H9 (cell line): Measurements from ENCODE around the gene ADARB2. TPM values are rescaled to one million over a fixed set of nuclear protein-coding genes. Genes with fewer than 3 reads are reported as not detected.
A peak's percentile ranks its signal among the peaks of the same experiment; 100 is the strongest.

Experiments used
- DNase-seq: peaks from one replicate; pipeline ENCODE4 v3.0.0-alpha.2; 2017
- H2AFZ ChIP-seq: one replicate; pipeline ENCODE4 v1.6.1; 2013; ENCODE audit warnings: mild to moderate bottlenecking, low read length, control low read depth, moderate library complexity
- H2AK5ac ChIP-seq: 2 replicates; pipeline ENCODE4 v1.6.1; 2013; ENCODE audit warnings: low read length, control low read depth, mixed read lengths; ENCODE audit not compliant: insufficient read length
- H2BK120ac ChIP-seq: one replicate; pipeline ENCODE4 v1.6.1; 2013; ENCODE audit warnings: low read depth, mild to moderate bottlenecking, low read length, control low read depth, inconsistent platforms; ENCODE audit not compliant: poor library complexity, severe bottlenecking
- H2BK12ac ChIP-seq: 2 replicates; pipeline ENCODE4 v1.6.1; 2013; ENCODE audit warnings: low read length, control low read depth, mixed read lengths, low read depth; ENCODE audit not compliant: insufficient read length
- H2BK15ac ChIP-seq: 2 replicates; pipeline ENCODE4 v1.6.1; 2013; ENCODE audit warnings: low read depth, low read length, control low read depth
- H2BK20ac ChIP-seq: one replicate; pipeline ENCODE4 v1.6.1; 2013; ENCODE audit warnings: low read depth, mild to moderate bottlenecking, low read length, control low read depth, inconsistent platforms; ENCODE audit not compliant: poor library complexity, severe bottlenecking
- H2BK5ac ChIP-seq: 2 replicates; pipeline ENCODE4 v1.6.1; 2013; ENCODE audit warnings: low read length, control low read depth, mixed read lengths; ENCODE audit not compliant: insufficient read length
- H3K14ac ChIP-seq: 2 replicates; pipeline ENCODE4 v1.6.1; 2013; ENCODE audit warnings: low read length, control low read depth; ENCODE audit not compliant: insufficient read depth
- H3K18ac ChIP-seq: 2 replicates; pipeline ENCODE4 v1.6.1; 2013; ENCODE audit warnings: low read depth, mild to moderate bottlenecking, mixed read lengths, low read length, control low read depth; ENCODE audit not compliant: insufficient read length
- H3K23ac ChIP-seq: 2 replicates; pipeline ENCODE4 v1.6.1; 2013; ENCODE audit warnings: low read length, control low read depth, mixed read lengths, low read depth; ENCODE audit not compliant: insufficient read length
- H3K23me2 ChIP-seq: 2 replicates; pipeline ENCODE4 v1.6.1; 2013; ENCODE audit warnings: low read depth, mild to moderate bottlenecking, mixed read lengths, low read length, control low read depth; ENCODE audit not compliant: insufficient read length, poor library complexity, severe bottlenecking
- H3K27ac ChIP-seq: 2 replicates; pipeline ENCODE4 v1.5.1; 2013; ENCODE audit warnings: low read length, control low read depth, mixed read lengths, low read depth; ENCODE audit not compliant: insufficient read length
- H3K27me3 ChIP-seq: 2 replicates; pipeline ENCODE4 v1.6.1; 2013; ENCODE audit warnings: low read length, control low read depth, inconsistent platforms; ENCODE audit not compliant: insufficient read depth
- H3K4ac ChIP-seq: 2 replicates; pipeline ENCODE4 v1.6.1; 2013; ENCODE audit warnings: low read depth, mild to moderate bottlenecking, control low read depth, inconsistent platforms, low read length, moderate library complexity
- H3K4me1 ChIP-seq: 2 replicates; pipeline ENCODE4 v1.6.1; 2013; ENCODE audit warnings: low read length, control low read depth, inconsistent platforms; ENCODE audit not compliant: insufficient read depth
- H3K4me2 ChIP-seq: 2 replicates; pipeline ENCODE4 v1.6.1; 2013; ENCODE audit warnings: low read length, control low read depth, mixed read lengths; ENCODE audit not compliant: insufficient read length, insufficient read depth
- H3K56ac ChIP-seq: 2 replicates; pipeline ENCODE4 v1.6.1; 2013; ENCODE audit warnings: low read depth, mild to moderate bottlenecking, mixed read lengths, low read length, control low read depth; ENCODE audit not compliant: insufficient read length
- H3K79me1 ChIP-seq: 2 replicates; pipeline ENCODE4 v1.6.1; 2013; ENCODE audit warnings: low read depth, mild to moderate bottlenecking, moderate library complexity, low read length, control low read depth, inconsistent platforms; ENCODE audit not compliant: insufficient read depth, poor library complexity, severe bottlenecking
- H3K79me2 ChIP-seq: 2 replicates; pipeline ENCODE4 v1.6.1; 2013; ENCODE audit warnings: low read length, control low read depth, inconsistent platforms; ENCODE audit not compliant: insufficient read depth
- H3K9ac ChIP-seq: 2 replicates; pipeline ENCODE4 v1.6.1; 2013; ENCODE audit warnings: low read length, control low read depth, mixed read lengths; ENCODE audit not compliant: insufficient read length; ENCODE audit errors: extremely low read depth
- H3K9me3 ChIP-seq: one replicate; pipeline ENCODE4 v1.6.1; 2013; ENCODE audit warnings: low read depth, low read length, inconsistent platforms; ENCODE audit not compliant: control insufficient read depth
- H3T11ph ChIP-seq: one replicate; pipeline ENCODE4 v1.6.1; 2013; ENCODE audit warnings: mild to moderate bottlenecking, low read length, control low read depth, inconsistent platforms
- H4K20me1 ChIP-seq: one replicate; pipeline ENCODE4 v1.6.1; 2013; ENCODE audit not compliant: control insufficient read depth, insufficient read length, insufficient read depth
- H4K5ac ChIP-seq: 2 replicates; pipeline ENCODE4 v1.6.1; 2013; ENCODE audit warnings: low read depth, mild to moderate bottlenecking, mixed read lengths, low read length, control low read depth; ENCODE audit not compliant: insufficient read length
- H4K8ac ChIP-seq: replicated peaks from 2 replicates; pipeline ENCODE4 v1.6.1; 2013; ENCODE audit warnings: low read length, control low read depth, mixed read lengths, low read depth; ENCODE audit not compliant: insufficient read length
- H4K91ac ChIP-seq: 2 replicates; pipeline ENCODE4 v1.6.1; 2013; ENCODE audit warnings: low read depth, mild to moderate bottlenecking, moderate library complexity, mixed read lengths, low read length, control low read depth; ENCODE audit not compliant: insufficient read length
- H3K27ac Mint-ChIP-seq, 3 experiments: 2 replicates in 2 of 3; 3 replicates in 1 of 3; pipeline ENCODE4 v1.8.0; 2020 to 2021; ENCODE audit warnings: mixed read lengths in 3 of 3, mild to moderate bottlenecking in 1 of 3, moderate library complexity in 1 of 3
- H3K27me3 Mint-ChIP-seq: 2 replicates; pipeline ENCODE4 v1.8.0; 2021; ENCODE audit warnings: low read depth, mild to moderate bottlenecking, moderate library complexity, mixed read lengths
- H3K36me3 Mint-ChIP-seq, 3 experiments: 2 replicates in 2 of 3; 3 replicates in 1 of 3; pipeline ENCODE4 v1.8.0; 2020 to 2021; ENCODE audit warnings: low read depth in 3 of 3, mixed read lengths in 3 of 3; ENCODE audit not compliant: insufficient read depth in 1 of 3
- H3K4me1 Mint-ChIP-seq, 2 experiments: 2 replicates each; pipeline ENCODE4 v1.8.0; 2020; ENCODE audit warnings: mixed read lengths in 2 of 2
- H3K4me3 Mint-ChIP-seq, 2 experiments: 2 replicates in 1 of 2; 3 replicates in 1 of 2; pipeline ENCODE4 v1.8.0; 2020 to 2021; ENCODE audit warnings: mild to moderate bottlenecking in 2 of 2, mixed read lengths in 2 of 2, moderate library complexity in 1 of 2
- H3K9me3 Mint-ChIP-seq, 2 experiments: 2 replicates in 1 of 2; 3 replicates in 1 of 2; pipeline ENCODE4 v1.8.0; 2020; ENCODE audit warnings: mild to moderate bottlenecking in 2 of 2, mixed read lengths in 2 of 2, moderate library complexity in 1 of 2
- CTCF ChIP-seq: fragments of 200-600 bp; sonication (generic); conservative IDR thresholded peaks from 3 replicates; pipeline ENCODE4 v1.8.0; 2021; ENCODE audit warnings: antibody characterized with exemption, mild to moderate bottlenecking
- WGBS: extraction: QIAGEN DNeasy Blood & Tissue Kit; methylation state at CpG from one replicate; pipeline ENCODE4 v1.1.7; 2013; ENCODE audit warnings: missing lambda C conversion rate, low lambda C conversion rate, mixed read lengths; ENCODE audit not compliant: insufficient read length; ENCODE audit errors: extremely low coverage; 5-methylcytosine and 5-hydroxymethylcytosine counted together
- total RNA-seq: library from RNA; stranded (reverse); gene quantifications from 2 replicates; pipeline ENCODE4 v1.2.1, GENCODE V29; 2021

The ADARB2 gene
- total RNA-seq, 1 experiment from 2014 or later, result 0.87 TPM

DNA sequence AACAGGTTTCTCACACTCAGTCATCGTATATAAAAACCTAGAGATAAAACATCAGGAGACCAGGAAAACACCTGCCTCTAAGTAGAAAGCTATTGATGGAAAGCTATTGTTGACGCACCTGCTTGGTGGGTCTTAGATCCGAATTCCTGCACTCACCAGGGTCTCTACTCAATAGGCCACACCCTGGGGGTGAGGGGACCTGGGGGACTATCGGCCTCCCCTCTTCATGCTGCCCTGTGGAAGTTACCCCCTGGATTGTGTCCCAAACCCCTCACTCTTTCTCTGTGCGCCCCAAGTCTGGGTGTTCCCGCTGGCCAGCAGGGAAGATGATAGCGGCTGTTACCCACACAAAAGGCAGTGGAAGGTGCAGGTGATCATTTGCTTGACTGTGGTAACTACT is 368.1 kb downstream of the ADARB2 start:
- Histone ChIP-seq H3K18ac (peak overlapping the region; percentile 8), H3K23ac (no peak overlapping the region), H3K27ac (no peak overlapping the region), H3K9me3 (no peaks in the 10 kb centered on the region), H2AFZ (no peak overlapping the region), H3T11ph (no peak overlapping the region), H3K14ac (no peak overlapping the region), H3K79me1 (no peaks in the 10 kb centered on the region), H4K91ac (no peak overlapping the region), H3K9ac (no peak overlapping the region), H3K4me1 (peaks cover 2% of the 10 kb centered on the region; the same call in 1 of the 2 replicates), H4K5ac (no peak overlapping the region), H3K23me2 (no peaks in the 10 kb centered on the region), H3K56ac (no peak overlapping the region), H2BK20ac (no peak overlapping the region), H3K4me2 (no peak overlapping the region), H4K20me1 (no peaks in the 10 kb centered on the region), H3K27me3 (no peaks in the 10 kb centered on the region), H3K79me2 (no peaks in the 10 kb centered on the region), H2BK12ac (no peak overlapping the region), H2AK5ac (no peak overlapping the region), H2BK120ac (no peak overlapping the region), H4K8ac (no peak overlapping the region), H3K4ac (no peak overlapping the region), H2BK5ac (no peak overlapping the region), H2BK15ac (no peak overlapping the region)
- peak overlapping the region in 1 of 3 experiments; percentile 60; a peak in 4 of 7 replicates for H3K27ac Mint-ChIP-seq
- H3K36me3 Mint-ChIP-seq, result no peaks in the 10 kb centered on the region; a peak in 1 of 7 replicates
- H3K4me1 Mint-ChIP-seq, result peaks cover 18 to 19% of the 10 kb centered on the region in 2 experiments
- DNase-seq, result no peak
- WGBS, result no CpG with 5 or more reads among the region's 7 CpGs
- no peak overlapping the region for H3K4me3 Mint-ChIP-seq
- TF ChIP-seq CTCF, result no peak; the same call in 2 of the 3 replicates
- H3K27me3 Mint-ChIP-seq, result no peaks in the 10 kb centered on the region; the same call in 1 of the 2 replicates
- no peaks in the 10 kb centered on the region for H3K9me3 Mint-ChIP-seq
